Natural killer cell (primary cell): ENCODE measurements around the gene MYBPC3. TPM values are rescaled to one million over a fixed set of nuclear protein-coding genes. Genes with fewer than 3 reads are reported as not detected.

Experiments
- ATAC-seq, 3 donors: fragments of 150-1000 bp in 2 of 3; fragments of 200-7000 bp in 1 of 3; cut with Tn5 transposase; 1 replicate in 1 of 3; 2 replicates in 2 of 3; pipeline ENCODE4 v1.10.0; 2021; ENCODE audit warnings: mild to moderate bottlenecking in 2 of 3, moderate library complexity in 2 of 3
- DNase-seq, 2 donors: peaks; one replicate each; pipeline versions ENCODE4 v3.0.0 to v3.0.0-alpha.2; 2013 to 2021; ENCODE audit warnings: mixed read lengths in 1 of 2
- H3K27ac ChIP-seq: one replicate; pipeline ENCODE4 v1.5.1; 2013; ENCODE audit warnings: mild to moderate bottlenecking, low read length
- H3K27me3 ChIP-seq: one replicate; pipeline ENCODE4 v1.6.1; 2013; ENCODE audit warnings: low read length; ENCODE audit not compliant: control insufficient read depth, insufficient read depth
- H3K36me3 ChIP-seq: one replicate; pipeline ENCODE4 v1.6.1; 2013; ENCODE audit warnings: low read length; ENCODE audit not compliant: control insufficient read depth, insufficient read depth
- H3K4me1 ChIP-seq: one replicate; pipeline ENCODE4 v1.6.1; 2013; ENCODE audit warnings: low read length; ENCODE audit not compliant: control insufficient read depth, insufficient read depth
- H3K4me3 ChIP-seq: one replicate; pipeline ENCODE4 v1.5.1; 2013; ENCODE audit warnings: low read length
- H3K9me3 ChIP-seq: one replicate; pipeline ENCODE4 v1.6.1; 2013; ENCODE audit warnings: low read length; ENCODE audit not compliant: control insufficient read depth, insufficient read depth
- H3K27ac Mint-ChIP-seq, 2 donors: one replicate each; pipeline ENCODE4 v1.8.0; 2022; ENCODE audit warnings: mild to moderate bottlenecking in 2 of 2, mixed read lengths in 2 of 2, moderate library complexity in 1 of 2
- H3K27me3 Mint-ChIP-seq, 2 donors: one replicate each; pipeline ENCODE4 v1.8.0; 2022; ENCODE audit warnings: low read depth in 2 of 2, mixed read lengths in 2 of 2
- H3K36me3 Mint-ChIP-seq: one replicate; pipeline ENCODE4 v1.8.0; 2022; ENCODE audit warnings: mixed read lengths
- H3K4me1 Mint-ChIP-seq, 2 donors: one replicate each; pipeline ENCODE4 v1.8.0; 2022; ENCODE audit warnings: mixed read lengths in 2 of 2
- H3K4me3 Mint-ChIP-seq: one replicate; pipeline ENCODE4 v1.8.0; 2022; ENCODE audit warnings: mild to moderate bottlenecking, moderate library complexity, mixed read lengths
- H3K9me3 Mint-ChIP-seq, 2 donors: one replicate each; pipeline ENCODE4 v1.8.0; 2022; ENCODE audit warnings: mixed read lengths in 2 of 2
- WGBS: methylation state at CpG from one replicate; pipeline ENCODE4 v1.1.7; 2013; ENCODE audit warnings: missing lambda C conversion rate; ENCODE audit not compliant: insufficient coverage; 5-methylcytosine and 5-hydroxymethylcytosine counted together
- intact Hi-C: fragments of 100-400 bp; cut with micrococcal nuclease; formaldehyde crosslinking; loops from one replicate; pipeline ENCODE4 v1.14.2; 2022
- total RNA-seq, 4 donors: library from RNA; stranded (reverse); fragments of 120-200 nt in 1 of 4; gene quantifications; one replicate each; pipeline versions ENCODE4 v1.2.3 to v1.2.4, GENCODE V29; 2013 to 2022
- TF ChIP-seq, protein P1 (sequence below): fragments of 200-600 bp; IDR thresholded peaks from one replicate; pipeline ENCODE4 v1.8.0; 2022; ENCODE audit warnings: antibody characterized with exemption

The MYBPC3 gene
- total RNA-seq, 3 donors from 2014 or later (not counting 1 experiment from before 2014, with no cell fraction given) = 0.45 to 0.53 TPM; not detected in 1

DNA sequence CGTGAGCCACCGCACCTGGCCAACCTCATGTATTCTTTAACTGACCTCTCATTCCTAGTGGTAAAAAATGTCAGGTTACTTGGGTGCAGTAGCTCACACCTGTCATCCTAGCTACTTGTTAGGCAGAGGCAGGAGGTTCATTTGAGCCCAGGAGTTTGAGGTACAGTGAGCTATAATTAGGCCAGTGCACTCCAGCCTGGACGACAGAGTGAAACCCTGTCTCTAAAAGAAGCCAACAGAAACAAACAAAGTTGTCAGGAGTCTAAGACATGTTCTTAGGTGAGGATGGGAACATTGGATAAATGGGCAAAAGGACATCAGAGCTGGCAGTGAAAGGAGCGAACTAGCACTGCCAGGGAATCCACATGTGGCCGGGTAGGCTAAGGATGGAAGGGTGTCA is 64.4 kb downstream of the MYBPC3 start:
- peaks cover 5 to 11% of the 10 kb centered on the region in 2 donors for H3K4me1 Mint-ChIP-seq
- Histone ChIP-seq H3K36me3 (peaks cover 94% of the 10 kb centered on the region), H3K4me3 (no peak overlapping the region), H3K4me1 (no peaks in the 10 kb centered on the region), H3K27me3 (no peaks in the 10 kb centered on the region), H3K9me3 (no peaks in the 10 kb centered on the region), H3K27ac (no peak overlapping the region)
- H3K36me3 Mint-ChIP-seq = peaks cover 57% of the 10 kb centered on the region
- H3K4me3 Mint-ChIP-seq = no peak overlapping the region
- no peak for ATAC-seq
- H3K9me3 Mint-ChIP-seq = no peaks in the 10 kb centered on the region
- TF ChIP-seq, protein P1, sequence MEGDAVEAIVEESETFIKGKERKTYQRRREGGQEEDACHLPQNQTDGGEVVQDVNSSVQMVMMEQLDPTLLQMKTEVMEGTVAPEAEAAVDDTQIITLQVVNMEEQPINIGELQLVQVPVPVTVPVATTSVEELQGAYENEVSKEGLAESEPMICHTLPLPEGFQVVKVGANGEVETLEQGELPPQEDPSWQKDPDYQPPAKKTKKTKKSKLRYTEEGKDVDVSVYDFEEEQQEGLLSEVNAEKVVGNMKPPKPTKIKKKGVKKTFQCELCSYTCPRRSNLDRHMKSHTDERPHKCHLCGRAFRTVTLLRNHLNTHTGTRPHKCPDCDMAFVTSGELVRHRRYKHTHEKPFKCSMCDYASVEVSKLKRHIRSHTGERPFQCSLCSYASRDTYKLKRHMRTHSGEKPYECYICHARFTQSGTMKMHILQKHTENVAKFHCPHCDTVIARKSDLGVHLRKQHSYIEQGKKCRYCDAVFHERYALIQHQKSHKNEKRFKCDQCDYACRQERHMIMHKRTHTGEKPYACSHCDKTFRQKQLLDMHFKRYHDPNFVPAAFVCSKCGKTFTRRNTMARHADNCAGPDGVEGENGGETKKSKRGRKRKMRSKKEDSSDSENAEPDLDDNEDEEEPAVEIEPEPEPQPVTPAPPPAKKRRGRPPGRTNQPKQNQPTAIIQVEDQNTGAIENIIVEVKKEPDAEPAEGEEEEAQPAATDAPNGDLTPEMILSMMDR = no peak
- intact Hi-C loops = no loop called here
- no peaks in the 10 kb centered on the region for H3K27me3 Mint-ChIP-seq
- H3K27ac Mint-ChIP-seq = no peak overlapping the region
- 94% methylated on average over 5 of the region's 5 CpGs for WGBS
- no peak for DNase-seq

DNA sequence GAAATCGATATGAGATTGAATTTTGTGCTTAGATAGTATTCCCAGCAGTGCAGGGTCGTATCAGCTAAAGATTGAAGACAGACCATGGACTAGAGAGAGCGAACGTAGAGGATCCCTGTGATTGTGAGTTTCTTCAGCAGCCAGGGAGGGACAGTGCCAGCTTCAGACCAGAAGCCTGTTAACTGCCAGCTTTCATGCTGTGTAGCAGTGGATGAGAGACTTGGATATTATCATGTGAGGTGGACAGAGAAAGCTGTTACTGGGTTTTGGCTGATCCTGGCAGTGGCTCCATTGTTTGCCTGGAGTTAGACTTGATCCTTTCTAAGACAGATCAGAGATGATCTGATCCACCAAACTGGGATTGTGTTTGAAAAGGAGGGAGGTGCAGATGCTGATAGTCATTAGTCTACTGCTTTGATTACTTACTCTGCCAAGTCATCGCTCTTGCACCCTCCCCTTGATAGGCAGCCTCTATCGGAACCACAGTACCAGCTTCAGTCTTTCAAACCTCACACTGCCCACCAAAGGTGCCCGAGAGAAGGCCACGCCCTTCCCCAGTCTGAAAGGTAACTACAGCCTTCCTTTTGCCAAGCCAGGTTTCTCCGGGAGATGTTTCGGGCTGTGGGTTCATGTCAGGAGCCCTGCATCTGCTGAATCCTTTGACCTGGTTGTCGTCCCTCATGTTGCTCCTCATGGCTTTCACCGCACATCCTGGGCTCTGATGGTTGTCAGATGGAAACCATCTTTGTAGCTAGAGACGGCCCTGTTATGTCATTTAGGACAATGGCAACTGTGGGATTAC is 66.3 kb downstream of the MYBPC3 start:
- H3K27ac Mint-ChIP-seq = peak overlapping the region; percentile 43 to 62
- H3K27me3 Mint-ChIP-seq = no peaks in the 10 kb centered on the region
- peaks cover 52% of the 10 kb centered on the region for H3K36me3 Mint-ChIP-seq

DNA sequence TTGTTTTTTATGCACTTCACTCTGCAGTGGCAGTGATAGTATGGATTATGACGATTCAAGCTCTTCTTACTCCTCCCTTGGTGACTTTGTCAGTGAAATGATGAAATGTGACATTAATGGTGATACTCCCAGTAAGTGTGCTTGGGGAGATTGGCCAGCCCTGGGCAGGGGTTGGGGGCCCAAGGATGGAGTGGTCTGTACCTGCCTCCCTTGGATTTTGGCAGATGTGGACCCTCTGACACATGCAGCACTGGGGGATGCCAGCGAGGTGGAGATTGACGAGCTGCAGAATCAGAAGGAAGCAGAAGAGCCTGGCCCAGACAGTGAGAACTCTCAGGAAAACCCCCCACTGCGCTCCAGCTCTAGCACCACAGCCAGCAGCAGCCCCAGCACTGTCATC is 68.4 kb downstream of the MYBPC3 start:
- peaks cover 89% of the 10 kb centered on the region for H3K36me3 ChIP-seq
- Mint-ChIP-seq H3K4me3 (no peak overlapping the region), H3K27me3 (no peaks in the 10 kb centered on the region), H3K27ac (no peak overlapping the region), H3K9me3 (no peaks in the 10 kb centered on the region), H3K4me1 (peaks cover 0 to 4% of the 10 kb centered on the region in 2 donors), H3K36me3 (peaks cover 44% of the 10 kb centered on the region)
- no peak for ATAC-seq
- no peaks in the 10 kb centered on the region for H3K4me1 ChIP-seq
- H3K27me3 ChIP-seq = no peaks in the 10 kb centered on the region
- intact Hi-C loops = no loop called here
- H3K4me3 ChIP-seq = no peak overlapping the region
- WGBS = 98% methylated on average over 4 of the region's 4 CpGs
- no peaks in the 10 kb centered on the region for H3K9me3 ChIP-seq
- H3K27ac ChIP-seq = no peak overlapping the region
- TF ChIP-seq, protein P1 = no peak
- DNase-seq = no peak

More for the DNA sequence above, 66.3 kb downstream of the MYBPC3 start:
- Histone ChIP-seq H3K27me3 (no peaks in the 10 kb centered on the region), H3K27ac (no peak overlapping the region), H3K4me1 (no peaks in the 10 kb centered on the region), H3K4me3 (no peak overlapping the region), H3K9me3 (no peaks in the 10 kb centered on the region), H3K36me3 (peaks cover 92% of the 10 kb centered on the region)
- H3K9me3 Mint-ChIP-seq = no peaks in the 10 kb centered on the region
- TF ChIP-seq, protein P1 = no peak
- H3K4me1 Mint-ChIP-seq = peaks cover 5 to 11% of the 10 kb centered on the region in 2 donors
- 97% methylated on average over 13 of the region's 13 CpGs for WGBS
- no peak overlapping the region for H3K4me3 Mint-ChIP-seq
- no peak for DNase-seq
- intact Hi-C loops = no loop called here
- no peak for ATAC-seq
